Stimulated activated CD8-positive, alpha-beta memory T cell treated with anti-CD3 and anti-CD28 coated beads, Interleukin-4, amount 100 ng/mL, for 4 hours (primary cell): ENCODE results near the gene DCP2.

Source experiments
- DNase-seq, 2 donors: peaks; one replicate each; pipeline ENCODE4 v3.0.0-alpha.2; 2020; ENCODE audit warnings: low read depth in 2 of 2, low spot score in 1 of 2

The DCP2 gene

DNA sequence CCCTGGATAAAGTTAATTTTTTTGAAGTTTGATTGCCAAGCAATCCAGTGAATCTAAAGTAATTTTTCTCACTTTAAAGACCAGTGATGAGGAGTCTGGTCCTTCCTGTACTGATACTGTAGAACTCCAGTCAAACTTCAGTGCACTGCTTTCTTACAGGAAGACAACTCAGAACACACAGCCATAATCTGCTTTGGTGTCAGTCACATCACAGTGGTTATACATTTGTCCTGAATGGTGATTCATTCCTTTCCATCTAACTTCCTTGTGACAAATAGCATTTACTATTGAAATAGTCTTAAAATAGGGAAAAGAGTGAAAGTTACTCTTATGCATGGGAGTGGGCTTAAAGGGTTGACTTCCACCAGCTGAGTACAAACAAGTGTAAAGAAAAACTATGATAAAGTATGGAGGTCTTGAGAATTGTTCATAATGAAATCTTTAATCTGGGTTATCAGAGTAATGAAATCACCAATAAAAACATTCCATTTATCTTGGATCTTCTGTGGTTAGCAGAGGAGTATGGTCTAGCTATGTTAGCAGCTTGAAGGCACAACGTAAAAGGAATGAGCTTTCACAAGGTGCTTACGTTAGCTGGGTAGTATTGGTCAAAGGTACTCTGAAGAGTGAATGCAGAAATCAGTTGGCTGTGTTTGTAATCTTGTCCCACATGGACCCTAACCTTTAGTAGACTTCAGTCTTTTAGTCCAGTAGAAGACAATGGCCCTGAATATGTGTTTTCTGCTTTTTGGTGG, 41.5 kb downstream of the DCP2 start:
- no peak for DNase-seq

DNA sequence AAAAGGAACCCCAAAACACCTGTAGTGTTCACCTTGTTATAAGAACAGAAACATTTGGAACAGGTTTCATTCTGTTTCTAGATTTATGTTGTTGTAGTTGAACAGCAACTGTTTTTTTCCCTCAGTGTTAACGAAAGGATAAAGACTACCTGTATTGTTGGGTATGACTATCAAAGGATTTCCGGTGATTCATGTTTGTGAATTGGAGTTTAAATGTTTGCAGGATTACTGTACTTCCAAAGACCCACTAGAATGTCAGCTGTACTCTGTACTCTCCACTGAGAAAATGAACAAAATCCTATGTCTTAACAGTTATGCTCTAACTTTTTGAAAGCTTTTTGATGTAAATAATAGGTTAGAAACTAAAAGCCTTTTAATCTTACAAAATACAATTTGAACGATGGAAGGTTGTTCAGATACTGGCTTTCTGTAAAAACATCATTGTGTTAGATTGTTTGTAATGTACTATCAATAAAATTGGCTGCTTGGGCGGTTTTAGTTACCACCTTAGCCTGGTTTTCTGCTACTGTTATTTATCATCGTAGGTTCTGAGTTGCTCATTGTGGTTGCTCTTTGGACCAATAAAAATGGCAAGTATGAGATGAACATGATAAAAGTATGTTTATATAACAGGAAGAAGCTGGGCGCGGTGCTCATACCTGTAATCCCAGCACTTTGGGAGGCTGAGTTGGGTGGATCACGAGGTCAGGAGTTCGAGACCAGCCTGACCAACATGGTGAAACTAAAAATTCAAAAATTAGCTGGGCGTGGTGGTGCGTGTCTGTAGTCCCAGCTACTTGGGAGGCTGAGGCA, 44.1 kb downstream of the DCP2 start:
- DNase-seq, result no peak

DNA sequence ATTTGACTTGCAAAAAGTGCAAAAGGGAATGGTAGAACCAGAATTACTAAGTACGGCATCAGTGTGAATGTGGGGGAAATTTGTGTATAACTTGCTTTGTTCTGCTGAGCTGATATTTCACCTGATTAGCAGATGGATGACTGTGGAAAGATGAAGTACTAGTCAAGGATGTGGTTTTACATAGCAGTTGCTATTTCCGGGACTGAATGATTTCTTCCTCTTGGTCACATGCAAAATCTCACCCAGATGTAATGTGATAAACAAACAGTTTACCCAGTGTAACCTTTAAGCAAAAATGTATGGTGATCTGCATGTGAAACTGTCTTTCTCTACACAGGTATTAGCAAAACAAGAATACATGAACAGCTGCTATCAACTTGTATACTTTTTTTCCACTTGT, 46.1 kb downstream of the DCP2 start:
- DNase-seq, result no peak

DNA sequence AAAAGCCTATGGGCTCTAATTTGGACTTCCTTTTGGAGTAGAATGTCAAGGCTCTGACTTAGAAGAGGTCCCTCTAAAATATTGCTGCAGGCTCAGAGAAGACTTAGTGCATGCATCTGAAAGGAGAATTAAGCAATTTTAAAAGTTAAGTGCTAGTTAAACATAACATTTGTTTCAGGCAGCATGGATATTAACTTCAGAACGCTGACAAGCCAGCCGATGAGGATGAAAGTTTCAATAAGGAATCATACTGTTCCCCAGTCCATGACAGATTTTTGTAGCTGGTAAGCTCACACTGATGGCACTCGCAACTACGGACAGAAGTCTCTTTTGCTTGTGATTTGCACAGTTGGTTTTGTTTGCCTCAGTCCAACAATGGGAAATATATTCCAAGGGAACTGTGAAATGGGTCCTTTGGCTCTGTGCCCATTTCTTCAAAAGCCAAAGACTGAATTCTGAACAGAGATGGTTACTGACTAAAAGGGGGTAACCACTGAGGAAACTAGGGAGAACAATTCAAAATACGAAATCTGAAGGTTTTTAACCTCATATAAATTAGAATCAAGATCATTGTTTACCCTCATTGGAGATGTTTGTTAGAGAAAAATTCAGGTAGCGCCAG, 47.6 kb downstream of the DCP2 start:
- no peak for DNase-seq

DNA sequence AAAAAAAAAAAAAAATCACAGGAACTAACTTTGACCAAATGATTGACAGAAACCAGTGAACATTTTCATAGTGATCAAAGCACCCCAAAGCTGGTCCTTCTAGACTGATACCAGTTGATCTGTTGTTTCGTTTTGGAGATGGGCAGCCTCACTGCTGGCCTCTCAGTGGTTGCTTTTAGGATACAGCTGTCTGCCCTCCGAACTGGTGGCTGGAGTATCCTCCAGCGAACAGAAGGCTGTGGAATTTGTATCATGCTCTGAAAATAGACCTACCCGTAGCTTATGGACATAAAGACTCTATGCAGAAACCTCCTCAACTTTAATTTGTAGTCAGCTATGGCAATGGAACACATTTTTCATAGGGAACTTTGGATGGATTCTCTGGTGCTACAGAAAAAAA, 49.0 kb downstream of the DCP2 start:
- no peak for DNase-seq

DNA sequence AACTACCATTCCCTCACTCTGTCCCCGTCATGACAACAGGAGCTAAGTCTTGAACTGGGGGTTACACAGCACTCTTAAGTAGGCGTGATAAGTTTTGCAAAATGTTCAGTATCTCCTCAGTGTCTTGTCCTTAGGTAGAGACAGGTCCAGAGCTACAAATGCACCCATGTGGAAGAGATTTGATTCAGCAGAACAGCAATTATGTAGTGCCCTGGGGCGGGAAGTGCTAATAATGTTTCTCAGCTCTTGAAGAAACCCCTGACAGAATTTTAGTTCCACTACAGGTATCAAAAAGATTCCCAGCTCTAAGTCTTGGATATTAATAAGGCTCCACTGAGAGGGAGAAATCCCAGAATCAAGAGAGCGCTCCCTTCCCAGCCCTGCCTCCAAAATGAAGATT, 49.6 kb downstream of the DCP2 start:
- no peak for DNase-seq

DNA sequence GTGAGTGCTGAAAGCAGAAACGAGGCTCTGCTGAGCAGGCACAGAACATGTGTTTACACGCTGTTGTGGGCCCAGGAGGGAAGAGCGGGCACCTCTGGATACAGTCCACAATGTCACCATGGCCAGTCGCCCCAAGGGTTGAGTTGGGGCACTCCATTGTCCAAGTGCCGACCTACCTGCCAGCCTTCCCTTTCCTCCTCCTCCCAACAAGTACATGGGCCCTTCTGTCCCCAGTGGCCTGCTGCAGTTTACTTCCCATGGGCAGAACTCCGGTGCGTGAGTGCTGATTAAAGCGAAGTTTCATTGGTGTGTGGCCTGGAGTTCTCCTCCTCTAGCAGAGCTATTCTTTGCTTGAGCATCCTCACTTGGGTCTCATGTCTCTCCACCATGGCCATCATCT, 50.4 kb downstream of the DCP2 start:
- DNase-seq, result no peak

DNA sequence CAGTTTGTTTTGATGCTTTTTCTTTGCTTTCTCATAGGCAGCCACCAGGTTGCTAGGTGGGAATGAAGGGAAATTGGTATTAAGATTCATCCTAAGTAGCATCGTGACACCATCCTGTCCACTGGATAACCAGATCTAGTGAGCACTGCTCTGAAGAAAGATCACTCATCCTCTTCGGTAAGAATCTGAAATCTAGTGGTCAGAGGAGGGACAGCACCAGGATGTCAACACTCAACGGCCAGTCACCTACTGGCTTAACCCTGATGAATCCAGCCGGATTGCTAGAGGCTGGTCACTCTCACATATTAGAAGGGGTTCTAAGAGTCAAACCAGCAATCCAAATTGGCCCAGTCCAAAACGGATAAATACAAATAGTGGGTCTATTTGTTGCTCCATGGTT, 50.8 kb downstream of the DCP2 start:
- no peak for DNase-seq

DNA sequence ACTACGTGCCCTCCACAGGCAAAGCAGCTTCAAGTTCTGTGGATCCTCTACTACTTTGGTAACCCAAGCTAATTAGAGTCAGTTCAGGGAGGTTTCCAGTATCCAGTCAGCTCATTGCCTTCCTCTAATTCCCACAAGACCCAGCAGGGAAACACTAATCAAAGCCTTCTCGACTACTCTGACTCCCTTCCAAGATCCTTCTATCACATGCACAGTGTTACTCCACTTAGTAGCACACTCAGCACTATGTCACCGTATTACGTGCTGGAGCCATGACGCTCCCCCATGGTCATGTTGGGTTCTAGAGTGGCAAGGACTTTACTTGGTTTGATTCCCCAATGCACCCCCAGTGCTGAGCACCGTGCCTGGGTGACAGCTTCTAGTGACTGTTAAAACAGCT, 53.0 kb downstream of the DCP2 start:
- no peak for DNase-seq

DNA sequence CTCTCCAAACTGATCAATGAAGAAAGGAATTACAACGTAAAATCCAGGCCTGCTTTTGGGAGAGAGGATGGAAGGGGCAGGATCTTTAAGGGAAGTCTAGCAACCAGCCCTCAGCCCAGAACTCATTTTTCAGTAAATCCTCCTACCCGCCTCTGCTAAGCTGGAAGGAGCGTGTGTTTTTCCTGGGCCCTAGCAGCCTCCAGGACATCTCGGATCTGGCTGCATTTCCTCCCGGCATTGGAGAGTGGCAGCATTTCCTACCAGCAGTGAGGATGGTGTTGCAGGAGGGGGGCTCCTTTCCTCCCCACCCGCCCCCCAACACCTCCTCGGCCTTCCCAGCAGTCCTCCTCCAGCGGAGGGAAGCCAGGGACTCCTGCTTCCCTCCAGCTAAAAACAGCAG, 54.5 kb downstream of the DCP2 start:
- no peak for DNase-seq

DNA sequence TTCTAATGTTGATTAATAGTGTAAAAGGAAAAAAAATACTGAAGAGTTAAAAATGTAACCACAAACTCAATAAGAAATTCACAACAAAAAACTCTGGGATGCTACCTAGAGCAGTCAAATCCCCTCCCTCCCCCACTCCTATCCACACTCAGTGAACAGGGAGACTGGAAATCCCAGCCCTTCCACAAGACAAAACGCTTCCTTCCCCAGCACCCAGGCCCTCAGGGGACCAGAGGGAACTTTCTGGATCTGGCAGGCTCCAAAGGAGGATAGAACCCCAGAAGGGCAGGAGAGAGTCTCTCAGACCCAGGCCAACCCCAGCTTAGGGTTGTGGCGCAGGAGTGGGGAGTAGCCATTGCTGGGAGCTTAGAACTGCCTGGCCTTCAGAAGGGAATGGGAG, 55.0 kb downstream of the DCP2 start:
- DNase-seq, result no peak

DNA sequence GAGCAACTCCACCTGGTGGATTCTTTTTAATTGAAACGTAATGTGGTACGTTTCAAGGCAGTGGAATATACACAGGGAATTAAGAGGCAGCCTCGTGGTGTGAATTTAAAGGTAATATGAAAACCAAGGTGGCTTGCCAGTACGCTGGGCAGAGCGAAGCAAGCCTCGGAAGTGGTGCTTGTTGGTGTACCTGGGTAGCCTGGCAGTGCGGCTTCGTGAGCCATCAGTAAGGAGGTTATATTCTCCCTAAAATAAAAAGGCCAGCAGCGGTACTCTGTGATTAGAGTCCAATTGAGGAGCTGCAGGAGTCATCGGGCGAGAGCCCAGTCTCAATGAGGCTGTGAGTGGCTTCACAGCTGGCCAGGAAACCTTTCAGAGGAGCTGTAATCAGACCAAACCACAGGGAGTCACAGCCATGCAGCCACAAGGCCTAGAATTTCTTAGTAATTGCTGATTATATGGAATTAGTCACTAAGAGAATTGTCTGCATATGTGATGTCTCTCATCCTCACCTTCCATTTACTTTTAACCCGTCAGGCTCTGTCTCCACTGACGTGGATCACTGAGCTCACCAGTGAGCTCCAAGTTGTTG, 57.7 kb downstream of the DCP2 start:
- DNase-seq, result no peak

DNA sequence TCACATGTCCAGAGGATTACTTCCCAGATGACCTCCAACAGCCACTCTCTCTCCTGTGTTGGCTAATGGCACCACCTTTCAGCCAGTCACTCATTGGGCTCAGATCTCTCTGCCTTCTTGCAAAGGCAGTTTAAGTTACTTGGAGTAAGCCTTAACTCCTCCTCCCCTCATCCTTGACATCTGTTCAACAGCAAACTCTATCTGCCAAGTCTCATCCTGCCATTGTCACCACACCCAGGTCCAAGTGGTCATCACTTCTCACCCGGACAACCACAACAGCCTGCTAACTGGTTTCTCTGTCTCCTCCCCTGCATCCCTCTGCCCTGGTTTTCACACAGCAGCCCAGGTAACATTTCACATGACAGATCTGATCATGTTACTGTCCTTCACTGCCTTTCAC, 58.5 kb downstream of the DCP2 start:
- DNase-seq, result no peak

DNA sequence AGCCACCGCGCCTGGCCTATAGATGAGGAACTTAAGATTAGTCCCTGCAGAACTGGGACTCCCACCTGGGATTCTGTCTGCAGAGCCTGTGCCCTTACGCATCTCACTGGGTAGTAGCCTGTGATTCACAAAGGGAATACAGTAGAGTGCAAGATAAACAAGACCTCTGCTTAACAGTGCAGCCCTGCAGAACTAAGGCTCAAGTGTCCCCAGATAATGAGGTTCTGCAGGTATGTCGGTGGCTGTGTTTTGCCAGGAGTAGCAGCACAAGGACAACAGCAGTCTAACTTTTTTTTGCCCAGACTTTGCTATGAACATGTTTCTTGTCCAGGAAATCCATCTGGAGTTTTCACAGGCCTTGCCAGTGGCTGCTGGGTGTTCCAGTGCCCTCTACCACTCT, 59.7 kb downstream of the DCP2 start:
- DNase-seq, result no peak

DNA sequence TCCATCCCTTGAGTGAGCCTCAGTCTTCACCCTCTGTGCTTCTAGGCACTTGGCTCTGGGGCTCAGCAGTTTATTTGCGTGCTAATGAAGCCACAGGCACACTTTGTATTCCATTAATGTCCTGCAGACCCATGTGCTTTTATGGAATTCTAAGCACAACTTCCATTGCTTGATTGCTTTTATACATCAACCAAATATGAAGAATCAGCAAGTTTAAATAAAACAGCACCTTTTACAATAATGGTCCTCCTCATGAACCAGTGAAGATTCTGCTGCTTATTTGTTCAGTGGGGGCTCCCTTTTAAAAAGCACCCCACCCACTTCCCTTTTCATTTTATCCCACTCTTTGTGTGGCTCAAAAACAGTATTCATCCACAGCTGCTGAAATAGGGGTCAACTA, 60.2 kb downstream of the DCP2 start:
- DNase-seq, result no peak

DNA sequence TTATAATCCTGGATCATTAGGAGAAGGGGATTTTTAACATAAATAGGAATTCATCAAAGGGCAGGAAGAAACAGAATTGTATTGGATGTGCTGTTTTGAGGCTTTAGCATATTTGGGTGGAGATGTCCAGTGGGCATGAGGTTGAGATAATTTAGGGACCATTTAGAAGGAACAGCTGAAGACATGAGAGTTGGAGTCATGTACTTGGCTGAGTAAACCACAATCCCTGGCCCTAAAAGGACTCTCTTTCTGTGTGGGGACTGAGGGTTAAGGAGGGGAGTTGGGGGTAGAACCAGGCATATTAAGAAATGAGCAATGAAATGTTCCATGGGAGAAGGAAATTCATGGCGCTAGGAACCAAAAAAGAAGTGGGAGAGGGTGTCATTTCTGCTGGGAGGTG, 61.5 kb downstream of the DCP2 start:
- DNase-seq, result no peak

DNA sequence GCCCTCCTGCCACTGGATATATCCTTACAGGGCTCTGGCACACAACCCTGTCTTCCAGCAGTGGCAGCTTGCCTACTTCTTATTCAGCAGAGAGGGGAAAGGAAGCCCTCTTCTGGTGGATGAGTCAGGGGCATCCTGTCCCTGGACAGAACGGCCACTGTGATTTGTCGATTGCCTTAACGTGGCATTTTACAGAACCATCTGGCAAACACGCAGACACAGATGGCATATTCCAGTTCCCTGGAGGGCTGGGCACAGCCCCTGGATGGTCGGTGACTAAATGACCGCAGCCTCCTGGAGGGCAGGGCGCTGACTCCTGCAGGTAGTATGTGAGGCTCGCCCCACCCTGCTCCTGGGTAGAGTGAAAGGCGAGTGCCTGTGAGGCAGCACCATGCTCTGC, 62.1 kb downstream of the DCP2 start:
- no peak for DNase-seq

DNA sequence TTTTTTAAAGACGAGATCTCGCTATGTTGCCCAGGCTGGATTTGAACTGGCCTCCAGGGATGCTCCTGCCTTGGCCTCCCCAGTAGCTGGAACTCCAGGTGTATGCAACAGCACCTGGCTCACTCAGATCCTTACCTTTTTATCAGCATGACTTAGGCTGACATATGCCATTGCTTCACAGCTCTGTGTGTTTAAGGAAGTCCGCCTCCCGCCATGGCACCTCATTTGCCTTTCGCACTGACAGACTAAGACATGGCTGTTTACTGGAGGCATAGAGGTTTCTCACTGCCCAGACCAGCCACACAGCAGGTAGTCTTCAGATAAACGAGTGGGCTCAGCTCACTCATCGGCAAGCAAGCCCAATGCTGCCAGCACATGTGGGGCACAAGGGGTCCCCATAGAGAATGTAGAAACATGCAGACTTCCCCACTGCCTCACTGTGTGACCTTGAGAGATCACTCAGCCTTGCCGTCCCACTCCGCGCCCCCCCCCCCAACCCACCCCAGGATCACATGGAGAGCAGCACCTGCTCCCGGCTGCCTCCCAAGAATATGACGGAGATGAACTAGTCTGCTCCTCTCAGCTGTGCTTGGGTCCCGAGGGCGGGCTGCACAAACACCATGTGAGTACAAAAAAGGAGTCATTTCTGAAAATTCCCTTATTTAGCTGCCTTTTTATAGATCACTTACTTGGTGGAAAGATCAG, 62.8 kb downstream of the DCP2 start:
- no peak for DNase-seq

DNA sequence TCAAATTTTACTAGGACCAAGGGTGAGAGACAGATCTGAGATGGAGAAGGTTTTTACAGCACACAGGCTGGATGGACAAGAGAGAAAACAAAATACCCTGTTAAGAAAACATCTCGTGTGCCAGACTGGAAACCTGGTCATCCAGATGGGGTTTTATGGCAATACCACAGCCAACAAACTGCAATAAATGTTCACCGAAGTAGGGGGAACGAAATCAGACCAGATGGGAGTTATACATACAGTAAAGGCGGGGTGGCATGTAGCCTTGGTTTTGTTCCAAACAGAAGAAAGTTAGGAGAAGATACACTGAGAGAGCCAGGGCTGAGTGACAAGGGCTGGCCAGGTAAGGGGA, 63.3 kb downstream of the DCP2 start:
- no peak for DNase-seq

DNA sequence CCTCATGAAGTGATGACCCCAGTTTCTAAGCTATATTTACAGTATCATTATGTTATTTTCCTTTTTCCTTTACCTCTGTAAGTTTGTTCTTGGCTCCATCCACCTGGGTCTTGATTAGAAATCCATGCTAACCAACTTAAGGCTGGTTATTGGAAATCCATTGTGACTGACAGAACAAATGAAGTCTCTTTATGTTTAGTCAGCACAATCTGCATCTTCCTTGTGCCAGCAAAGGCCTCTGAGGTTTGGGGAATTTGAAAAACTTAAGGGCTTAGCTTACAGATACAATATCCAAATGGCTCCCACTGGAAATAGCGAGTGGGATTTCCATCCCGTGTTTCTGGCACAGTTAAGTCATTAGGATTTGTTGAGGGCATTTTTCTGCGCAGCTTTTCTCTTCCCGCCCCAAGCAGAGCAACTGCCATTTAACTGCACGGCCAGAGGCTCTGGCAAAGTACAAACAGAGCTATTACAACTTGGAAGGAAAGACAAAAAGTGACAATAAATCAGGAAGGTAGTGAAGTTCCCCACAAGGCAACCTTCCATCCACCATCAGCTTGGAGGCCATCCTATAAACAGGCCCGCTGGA, 64.2 kb downstream of the DCP2 start:
- no peak for DNase-seq
